H1 (cell line): ENCODE measurements around the gene MYBL2. TPM values are rescaled to one million over a fixed set of nuclear protein-coding genes. Genes with fewer than 3 reads are reported as not detected.

Experiments used
- CTCF ChIA-PET: fragments of 300-600 bp; sonication (Branson Sonifier 250); formaldehyde crosslinking; loops from one replicate; lab custom pipeline; 2021; ENCODE audit not compliant: partially characterized antibody; lab: Charles Lee
- POLR2A ChIA-PET: fragments of 300-600 bp; sonication (Branson Sonifier 250); formaldehyde crosslinking; loops from one replicate; lab custom pipeline; 2021; ENCODE audit warnings: inconsistent platforms; ENCODE audit not compliant: partially characterized antibody; lab: Charles Lee
- DNase-seq, 2 experiments: peaks; one replicate each; pipeline versions ENCODE4 v3.0.0 to v3.0.0-alpha.2; 2010 to 2022; ENCODE audit warnings: low spot score in 2 of 2, low read depth in 1 of 2, mixed read lengths in 1 of 2
- FAIRE-seq: peaks from 2 replicates; lab custom pipeline; 2011; peaks lifted over from hg19 to GRCh38; lab: Jason Lieb, UNC
- H2AFZ ChIP-seq: 2 replicates; pipeline ENCODE4 v1.8.1; 2012; ENCODE audit warnings: low read length, inconsistent platforms
- H2AK5ac ChIP-seq: 2 replicates; pipeline ENCODE4 v1.6.1; 2013; ENCODE audit warnings: low read depth, low read length
- H2BK120ac ChIP-seq: replicated peaks from 2 replicates; pipeline ENCODE3; 2013; ENCODE audit warnings: low read depth, low read length, inconsistent platforms
- H2BK12ac ChIP-seq: 2 replicates; pipeline ENCODE4 v1.6.1; 2013; ENCODE audit warnings: low read depth, low read length
- H2BK15ac ChIP-seq: 2 replicates; pipeline ENCODE4 v1.6.1; 2013; ENCODE audit warnings: low read length
- H2BK20ac ChIP-seq: 2 replicates; pipeline ENCODE4 v1.6.1; 2013; ENCODE audit warnings: low read length
- H2BK5ac ChIP-seq: 2 replicates; pipeline ENCODE4 v1.6.1; 2013; ENCODE audit warnings: low read depth, low read length
- H3K14ac ChIP-seq: 2 replicates; pipeline ENCODE4 v1.6.1; 2013; ENCODE audit warnings: inconsistent platforms; ENCODE audit not compliant: insufficient read length
- H3K18ac ChIP-seq: 2 replicates; pipeline ENCODE4 v1.6.1; 2013; ENCODE audit warnings: low read length; ENCODE audit errors: extremely low read depth
- H3K23ac ChIP-seq: 2 replicates; pipeline ENCODE4 v1.6.1; 2013; ENCODE audit warnings: inconsistent platforms; ENCODE audit not compliant: insufficient read length
- H3K23me2 ChIP-seq: 2 replicates; pipeline ENCODE4 v1.6.1; 2013; ENCODE audit warnings: low read depth, low read length
- H3K27ac ChIP-seq: 2 replicates; pipeline ENCODE4 v1.6.1; 2011; ENCODE audit warnings: low read depth, low read length, inconsistent platforms
- H3K27me3 ChIP-seq, 4 experiments: replicated peaks in 1 of 4; 1 replicate in 1 of 4; 2 replicates in 3 of 4; pipeline versions ENCODE4 v1.6.1 to v1.8.1; 2011 to 2013; ENCODE audit warnings: low read length in 3 of 4, mild to moderate bottlenecking in 3 of 4, inconsistent platforms in 2 of 4, mixed read lengths in 2 of 4, moderate library complexity in 1 of 4; ENCODE audit not compliant: control insufficient read depth in 3 of 4, insufficient read depth in 3 of 4; ENCODE audit errors: extremely low read depth in 1 of 4
- H3K36me3 ChIP-seq, 4 experiments: 2 replicates each; pipeline versions ENCODE4 v1.6.1 to v1.8.1; 2011 to 2013; ENCODE audit warnings: mild to moderate bottlenecking in 4 of 4, low read length in 3 of 4, moderate library complexity in 2 of 4, control low read depth in 1 of 4, inconsistent platforms in 1 of 4; ENCODE audit not compliant: insufficient read depth in 4 of 4, control insufficient read depth in 2 of 4
- H3K4ac ChIP-seq: replicated peaks from 2 replicates; pipeline ENCODE3; 2013; ENCODE audit warnings: low read length, low read depth, mixed read lengths, inconsistent platforms; ENCODE audit not compliant: insufficient read length
- H3K4me1 ChIP-seq, 4 experiments: replicated peaks in 1 of 4; 1 replicate in 1 of 4; 2 replicates in 3 of 4; pipeline versions ENCODE4 v1.6.1 to v1.8.1; 2011 to 2013; ENCODE audit warnings: low read length in 3 of 4, inconsistent platforms in 2 of 4, mixed read lengths in 1 of 4; ENCODE audit not compliant: insufficient read depth in 4 of 4, control insufficient read depth in 3 of 4
- H3K4me2 ChIP-seq, 2 experiments: 2 replicates each; pipeline versions ENCODE4 v1.6.1 to v1.8.1; 2011 to 2013; ENCODE audit warnings: low read depth in 2 of 2, low read length in 2 of 2, control low read depth in 1 of 2, inconsistent platforms in 1 of 2, mild to moderate bottlenecking in 1 of 2; ENCODE audit not compliant: insufficient read depth in 1 of 2
- H3K4me3 ChIP-seq, 4 experiments: fragments of 200-600, 300-600 bp in 1 of 4; sonication (generic), shearing (Covaris generic), sonication (Bioruptor Twin) in 1 of 4; 2 replicates each; pipeline versions ENCODE4 v1.5.1 to v1.8.1; 2011 to 2016; ENCODE audit warnings: low read length in 4 of 4, low read depth in 3 of 4, control low read depth in 2 of 4, inconsistent platforms in 2 of 4, mild to moderate bottlenecking in 2 of 4, mixed read lengths in 1 of 4, moderate library complexity in 1 of 4; ENCODE audit not compliant: insufficient read depth in 2 of 4; ENCODE audit errors: extremely low read depth in 1 of 4
- H3K56ac ChIP-seq: replicated peaks from 2 replicates; pipeline ENCODE3; 2013; ENCODE audit warnings: low read depth, mild to moderate bottlenecking, mixed read lengths, low read length, inconsistent platforms; ENCODE audit not compliant: insufficient read length
- H3K79me1 ChIP-seq: 2 replicates; pipeline ENCODE4 v1.6.1; 2013; ENCODE audit warnings: low read depth, low read length, control low read depth
- H3K79me2 ChIP-seq, 2 experiments: 2 replicates each; pipeline versions ENCODE4 v1.6.1 to v1.8.1; 2012 to 2013; ENCODE audit warnings: low read length in 2 of 2, mild to moderate bottlenecking in 2 of 2, inconsistent platforms in 1 of 2; ENCODE audit not compliant: insufficient read depth in 2 of 2, control insufficient read depth in 1 of 2
- H3K9ac ChIP-seq, 4 experiments: replicated peaks in 1 of 4; 1 replicate in 1 of 4; 2 replicates in 3 of 4; pipeline versions ENCODE4 v1.6.1 to v1.8.1; 2011 to 2013; ENCODE audit warnings: low read depth in 3 of 4, low read length in 3 of 4, control low read depth in 2 of 4, mild to moderate bottlenecking in 2 of 4, moderate library complexity in 2 of 4, inconsistent platforms in 1 of 4; ENCODE audit errors: extremely low read depth in 1 of 4
- H3K9me3 ChIP-seq, 2 experiments: 2 replicates each; pipeline versions ENCODE4 v1.6.1 to v1.8.1; 2012 to 2013; ENCODE audit warnings: mild to moderate bottlenecking in 2 of 2, moderate library complexity in 2 of 2, control low read depth in 1 of 2, inconsistent platforms in 1 of 2, low read depth in 1 of 2, low read length in 1 of 2, mixed read lengths in 1 of 2; ENCODE audit not compliant: insufficient read depth in 2 of 2
- H4K20me1 ChIP-seq, 2 experiments: replicated peaks in 1 of 2; 2 replicates each; pipeline versions ENCODE3 to v1.8.1; 2011 to 2013; ENCODE audit warnings: inconsistent platforms in 2 of 2, low read length in 2 of 2, mild to moderate bottlenecking in 1 of 2; ENCODE audit not compliant: insufficient read depth in 2 of 2, control insufficient read depth in 1 of 2
- H4K5ac ChIP-seq: 2 replicates; pipeline ENCODE4 v1.6.1; 2013; ENCODE audit warnings: low read length, low read depth, mixed read lengths, inconsistent platforms; ENCODE audit not compliant: insufficient read length
- H4K8ac ChIP-seq: 2 replicates; pipeline ENCODE4 v1.8.0; 2013; ENCODE audit warnings: mild to moderate bottlenecking, moderate library complexity, low read length, inconsistent platforms; ENCODE audit not compliant: insufficient read depth; ENCODE audit errors: extremely low read depth
- H4K91ac ChIP-seq: replicated peaks from 2 replicates; pipeline ENCODE3; 2013; ENCODE audit warnings: low read length, mixed read lengths, inconsistent platforms; ENCODE audit not compliant: insufficient read length
- CBX8 ChIP-seq: fragments of 300-800, 300-1000 bp; sonication (generic); IDR thresholded peaks from 2 replicates; pipeline ENCODE4 v1.7.1; 2016; ENCODE audit warnings: low read depth, low read length, borderline replicate concordance
- CTBP2 ChIP-seq: IDR thresholded peaks from 2 replicates; pipeline ENCODE4 v1.7.0; 2011; ENCODE audit warnings: borderline replicate concordance, mild to moderate bottlenecking, moderate library complexity, mixed read lengths, low read length; ENCODE audit not compliant: insufficient read depth, insufficient read length
- FOSL1 ChIP-seq: IDR thresholded peaks from 2 replicates; pipeline ENCODE4 v1.6.1; 2011; ENCODE audit warnings: mild to moderate bottlenecking, low read depth, low read length, moderate library complexity; ENCODE audit not compliant: insufficient read depth
- HDAC6 ChIP-seq: IDR thresholded peaks from one replicate; pipeline ENCODE4 v1.7.1; 2012; ENCODE audit warnings: low read depth, mild to moderate bottlenecking, inconsistent platforms, low read length, moderate library complexity
- MAFK ChIP-seq: IDR thresholded peaks from 2 replicates; pipeline ENCODE4 v1.6.1; 2012; ENCODE audit warnings: low read depth, mild to moderate bottlenecking, improper control_type of control experiment, low read length
- NRF1 ChIP-seq: IDR thresholded peaks from 2 replicates; pipeline ENCODE4 v1.6.1; 2011; ENCODE audit warnings: mild to moderate bottlenecking, low read depth, low read length, improper control_type of control experiment
- POLR2A ChIP-seq, 2 experiments: IDR thresholded peaks; 1 replicate in 1 of 2; 2 replicates in 1 of 2; pipeline ENCODE4 v1.6.1; 2011; ENCODE audit warnings: low read depth in 2 of 2, low read length in 2 of 2, mild to moderate bottlenecking in 2 of 2; ENCODE audit errors: control extremely low read depth in 1 of 2
- SIRT6 ChIP-seq: IDR thresholded peaks from one replicate; pipeline ENCODE4 v1.7.1; 2012; ENCODE audit warnings: low read length, inconsistent platforms
- SUZ12 ChIP-seq: fragments of 200-600 bp; sonication (generic); IDR thresholded peaks from 2 replicates; pipeline ENCODE4 v1.6.1; 2012; ENCODE audit warnings: mild to moderate bottlenecking, inconsistent platforms, low read length, moderate library complexity, mixed read lengths
- TAF7 ChIP-seq: optimal IDR thresholded peaks from 2 replicates; pipeline ENCODE3; 2011; ENCODE audit warnings: low read depth, mild to moderate bottlenecking, inconsistent platforms, low read length, moderate library complexity, borderline replicate concordance
- TCF12 ChIP-seq: IDR thresholded peaks from 2 replicates; pipeline ENCODE4 v1.6.1; 2011; ENCODE audit warnings: low read depth, mild to moderate bottlenecking, low read length
- TEAD4 ChIP-seq: IDR thresholded peaks from 2 replicates; pipeline ENCODE4 v1.6.1; 2012; ENCODE audit warnings: low read depth, low read length, inconsistent platforms, mixed read lengths
- ZNF274 ChIP-seq: IDR thresholded peaks from 2 replicates; pipeline ENCODE4 v1.7.0; 2012; ENCODE audit warnings: low read length, borderline replicate concordance; ENCODE audit errors: extremely low read depth
- WGBS, 2 experiments: shearing (Covaris generic) in 1 of 2; methylation state at CpG; one replicate each; pipeline versions ENCODE4 v1.1.6 to v1.1.7; 2013 to 2015; ENCODE audit warnings: low lambda C conversion rate in 2 of 2, mixed read lengths in 2 of 2, inconsistent platforms in 1 of 2, low coverage in 1 of 2, missing lambda C conversion rate in 1 of 2; ENCODE audit not compliant: insufficient replicate concordance in 2 of 2, insufficient coverage in 1 of 2, insufficient read length in 1 of 2; ENCODE audit errors: extremely low coverage in 1 of 2, missing lambda C conversion rate in 1 of 2; 5-methylcytosine and 5-hydroxymethylcytosine counted together
- polyA plus RNA-seq, 7 experiments: library from polyadenylated mRNA; depleted of rRNA in 3 of 7; stranded (reverse) in 5 of 7; unstranded in 2 of 7; fragments of >200 nt in 5 of 7; fragments of 200-250 nt in 2 of 7; gene quantifications; 1 replicate in 5 of 7; 2 replicates in 1 of 7; 4 replicates in 1 of 7; pipeline versions ENCODE4 v1.2.1 to v1.2.3, GENCODE V29; 2011 to 2013; ENCODE audit warnings: missing spikeins in 2 of 7, mixed read lengths in 2 of 7
- total RNA-seq: library from RNA; stranded (reverse); fragmentation: NEBNext Ultra II Directional; extraction: Animal tissue kit (Norgen Biotek cat#: 25700); gene quantifications from 2 replicates; pipeline ENCODE4 v1.2.1, GENCODE V29; 2021
- TF ChIP-seq, protein P1 (sequence below): IDR thresholded peaks from 2 replicates; pipeline ENCODE4 v1.6.1; 2011; ENCODE audit warnings: low read depth, mild to moderate bottlenecking, low read length; ENCODE audit not compliant: insufficient read depth

The MYBL2 gene
- total and polyA plus RNA-seq, 2 of the 8 experiments (the other 6 are each of a cell fraction or from before 2014, with no cell fraction given): 75.3 to 207 TPM

DNA sequence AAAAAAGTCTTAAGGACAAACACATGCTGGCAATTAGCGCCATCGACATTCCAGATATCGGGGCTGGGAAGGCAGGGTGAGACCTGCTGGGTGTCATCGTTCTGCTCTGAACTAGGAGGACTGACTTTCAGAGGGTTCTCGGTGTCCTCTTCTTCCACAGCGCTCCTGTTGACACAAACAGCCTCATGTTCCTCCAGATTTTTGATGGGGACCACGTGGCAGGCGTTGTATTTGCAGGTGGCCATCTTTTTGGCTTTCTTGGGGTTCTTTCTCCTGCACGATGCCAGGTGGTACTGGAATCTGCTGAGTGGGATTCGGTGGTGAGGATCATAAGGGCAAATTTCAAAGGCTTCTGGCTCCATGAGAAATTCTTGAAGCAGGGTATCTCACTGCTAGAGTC lies 59.4 kb downstream of the MYBL2 start:
- Histone ChIP-seq H3K18ac (no peak overlapping the region), H4K8ac (no peak overlapping the region), H3K23me2 (no peaks in the 10 kb centered on the region), H2AK5ac (no peak overlapping the region), H4K20me1 (no peaks in the 10 kb centered on the region), H2BK20ac (no peak overlapping the region), H2AFZ (no peak overlapping the region), H3K4me2 (no peak overlapping the region), H3K4me1 (peaks cover 0 to 5% (median 2%) of the 10 kb centered on the region in 4 experiments; a peak in 3 of 7 replicates), H3K27me3 (no peaks in the 10 kb centered on the region), H2BK12ac (no peak overlapping the region), H3K79me1 (no peaks in the 10 kb centered on the region), H3K9me3 (no peaks in the 10 kb centered on the region), H3K14ac (no peak overlapping the region), H2BK120ac (no peak overlapping the region), H4K91ac (no peak overlapping the region), H3K4me3 (no peak overlapping the region), H3K79me2 (no peaks in the 10 kb centered on the region), H2BK15ac (no peak overlapping the region), H3K56ac (no peak overlapping the region), H4K5ac (no peak overlapping the region), H3K9ac (no peak overlapping the region), H2BK5ac (no peak overlapping the region), H3K27ac (no peak overlapping the region), H3K4ac (no peak overlapping the region), H3K23ac (no peak overlapping the region), H3K36me3 (no peaks in the 10 kb centered on the region)
- ChIA-PET CTCF (no interaction called here), POLR2A (no interaction called here)
- FAIRE-seq (no peak), DNase-seq (no peak)
- TF ChIP-seq SUZ12 (no peak), SIRT6 (no peak), TCF12 (no peak), CTBP2 (no peak), POLR2A (IDR thresholded peaks at IDR 0.05; ENCODE audit: control extremely low read depth in 1 of 2, low read depth in 2 of 2, low read length in 2 of 2) (no peak), HDAC6 (no peak), FOSL1 (no peak), NRF1 (no peak), TAF7 (no peak), ZNF274 (no peak), MAFK (no peak), CBX8 (no peak), TEAD4 (no peak)
- TF ChIP-seq, protein P1, sequence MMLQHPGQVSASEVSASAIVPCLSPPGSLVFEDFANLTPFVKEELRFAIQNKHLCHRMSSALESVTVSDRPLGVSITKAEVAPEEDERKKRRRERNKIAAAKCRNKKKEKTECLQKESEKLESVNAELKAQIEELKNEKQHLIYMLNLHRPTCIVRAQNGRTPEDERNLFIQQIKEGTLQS: no peak
- 92% methylated on average over 10 of the region's 10 CpGs; no CpG with 5 or more reads in 1 of the 2 experiments for WGBS, 2 experiments
